DND-41 (cell line): ENCODE results near the gene NBPF20.
"Not testable (repeated sequence)": the region's sequence is repeated elsewhere in the genome, so short reads cannot be mapped to it uniquely, and the experiment has no call there.

Experiments used
- EZH2 ChIP-seq: IDR thresholded peaks from 3 replicates; pipeline ENCODE4 v1.6.1; 2012; ENCODE audit warnings: borderline replicate concordance, low read depth, mild to moderate bottlenecking, moderate library complexity, low read length, inconsistent platforms; ENCODE audit not compliant: severe bottlenecking
- TF ChIP-seq, protein P1 (sequence below): IDR thresholded peaks from 2 replicates; pipeline ENCODE4 v1.5.1; 2012; ENCODE audit warnings: borderline replicate concordance, low read length, moderate library complexity, mild to moderate bottlenecking; ENCODE audit not compliant: poor library complexity, severe bottlenecking; ENCODE audit errors: extremely low read depth

GRCh38 chr1:145459063-145459462 lies 33.7 kb upstream of the NBPF20 start:
- not testable (repeated sequence) for TF ChIP-seq EZH2
- TF ChIP-seq, protein P1, sequence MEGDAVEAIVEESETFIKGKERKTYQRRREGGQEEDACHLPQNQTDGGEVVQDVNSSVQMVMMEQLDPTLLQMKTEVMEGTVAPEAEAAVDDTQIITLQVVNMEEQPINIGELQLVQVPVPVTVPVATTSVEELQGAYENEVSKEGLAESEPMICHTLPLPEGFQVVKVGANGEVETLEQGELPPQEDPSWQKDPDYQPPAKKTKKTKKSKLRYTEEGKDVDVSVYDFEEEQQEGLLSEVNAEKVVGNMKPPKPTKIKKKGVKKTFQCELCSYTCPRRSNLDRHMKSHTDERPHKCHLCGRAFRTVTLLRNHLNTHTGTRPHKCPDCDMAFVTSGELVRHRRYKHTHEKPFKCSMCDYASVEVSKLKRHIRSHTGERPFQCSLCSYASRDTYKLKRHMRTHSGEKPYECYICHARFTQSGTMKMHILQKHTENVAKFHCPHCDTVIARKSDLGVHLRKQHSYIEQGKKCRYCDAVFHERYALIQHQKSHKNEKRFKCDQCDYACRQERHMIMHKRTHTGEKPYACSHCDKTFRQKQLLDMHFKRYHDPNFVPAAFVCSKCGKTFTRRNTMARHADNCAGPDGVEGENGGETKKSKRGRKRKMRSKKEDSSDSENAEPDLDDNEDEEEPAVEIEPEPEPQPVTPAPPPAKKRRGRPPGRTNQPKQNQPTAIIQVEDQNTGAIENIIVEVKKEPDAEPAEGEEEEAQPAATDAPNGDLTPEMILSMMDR = not testable (repeated sequence)
